ENCODE results near the gene PIK3CA. TPM values are rescaled to one million over a fixed set of nuclear protein-coding genes. Genes with fewer than 3 reads are reported as not detected.
"Not testable (repeated sequence)": the region's sequence is repeated elsewhere in the genome, so short reads cannot be mapped to it uniquely, and the experiment has no call there.

PIK3CA gene
- total RNA-seq, 1 experiment from 2014 or later, result 21.7 TPM

DNA sequence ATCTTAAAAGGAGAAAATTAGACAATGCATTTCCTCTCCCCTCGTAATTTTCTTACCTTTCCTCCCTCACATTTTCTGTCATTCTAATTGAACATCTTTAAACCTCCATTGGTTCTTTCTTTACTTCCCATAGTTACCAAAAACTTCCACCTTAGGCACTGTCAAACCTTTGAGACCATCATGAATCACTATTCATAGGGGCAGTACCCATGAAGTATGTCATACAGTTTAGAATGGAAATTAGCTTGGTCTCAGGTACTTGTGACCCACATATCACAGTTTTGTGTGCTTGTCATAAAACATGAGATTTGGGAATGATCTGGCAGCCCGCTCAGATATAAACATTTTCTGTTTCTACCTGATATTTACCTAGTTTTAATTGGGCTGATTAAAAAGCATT lies 52.6 kb downstream of the PIK3CA start:
- DNase-seq (ENCODE audit: low read depth), result no peak

DNA sequence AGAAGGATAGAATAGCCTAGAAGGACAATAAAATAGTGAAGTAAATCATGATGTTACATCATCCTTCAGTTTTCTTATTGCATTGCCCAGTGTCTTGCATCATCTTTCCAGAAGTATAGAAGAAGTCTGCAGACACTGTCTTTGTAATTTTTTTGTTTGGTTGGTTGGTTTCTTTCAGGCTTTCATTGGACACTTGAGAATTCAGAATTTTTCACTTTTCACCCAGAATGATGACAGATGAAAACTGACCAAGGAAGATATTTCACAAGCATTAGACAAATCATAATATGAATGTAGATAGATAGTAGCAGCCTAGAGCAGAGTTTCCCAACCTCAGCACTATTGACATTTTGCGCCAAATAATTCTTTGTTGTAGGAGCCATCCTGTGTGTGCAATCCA lies 67.4 kb downstream of the PIK3CA start:
- DNase-seq (ENCODE audit: low read depth), result not testable (repeated sequence)

DNA sequence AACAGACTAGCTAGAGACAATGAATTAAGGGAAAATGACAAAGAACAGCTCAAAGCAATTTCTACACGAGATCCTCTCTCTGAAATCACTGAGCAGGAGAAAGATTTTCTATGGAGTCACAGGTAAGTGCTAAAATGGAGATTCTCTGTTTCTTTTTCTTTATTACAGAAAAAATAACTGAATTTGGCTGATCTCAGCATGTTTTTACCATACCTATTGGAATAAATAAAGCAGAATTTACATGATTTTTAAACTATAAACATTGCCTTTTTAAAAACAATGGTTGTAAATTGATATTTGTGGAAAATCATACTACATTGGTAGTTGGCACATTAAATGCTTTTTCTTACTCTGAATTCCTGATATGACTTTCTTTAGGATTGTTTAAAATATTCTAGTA lies 70.1 kb downstream of the PIK3CA start:
- not testable (repeated sequence) for DNase-seq (ENCODE audit: low read depth)

DNA sequence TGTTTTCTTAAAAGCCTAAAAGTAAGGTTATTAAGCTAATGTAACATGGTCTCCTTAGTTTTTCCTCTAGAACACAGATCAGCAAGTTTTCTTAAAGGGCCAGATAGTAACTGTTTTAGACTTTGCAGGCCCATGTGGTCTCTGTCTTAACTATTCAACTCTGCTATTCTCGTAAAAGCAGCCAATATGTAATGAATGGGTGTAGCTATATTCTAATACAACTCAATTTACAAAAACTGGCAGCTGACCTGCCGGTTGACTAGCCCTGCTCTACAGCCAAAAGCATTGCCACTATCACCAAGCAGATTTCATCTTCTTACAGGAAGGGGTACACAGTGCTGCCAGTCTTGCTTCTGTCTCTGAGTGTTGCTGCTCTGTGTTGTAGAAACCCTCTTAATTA lies 75.4 kb downstream of the PIK3CA start:
- DNase-seq (ENCODE audit: low read depth), result no peak

DNA sequence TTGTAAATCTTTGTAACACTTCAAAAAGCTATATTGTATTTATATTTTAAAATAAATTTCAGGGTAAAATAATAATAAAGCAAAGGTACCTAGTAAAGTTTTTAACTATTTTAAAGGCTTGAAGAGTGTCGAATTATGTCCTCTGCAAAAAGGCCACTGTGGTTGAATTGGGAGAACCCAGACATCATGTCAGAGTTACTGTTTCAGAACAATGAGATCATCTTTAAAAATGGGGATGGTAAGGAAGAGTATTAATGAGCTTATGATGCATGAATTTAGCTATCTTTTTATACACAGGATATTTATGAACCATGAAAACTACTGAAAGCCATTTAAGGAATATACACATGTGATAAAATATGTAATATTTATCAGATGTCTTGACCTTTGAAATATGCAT lies 76.4 kb downstream of the PIK3CA start:
- DNase-seq (ENCODE audit: low read depth), result no peak

DNA sequence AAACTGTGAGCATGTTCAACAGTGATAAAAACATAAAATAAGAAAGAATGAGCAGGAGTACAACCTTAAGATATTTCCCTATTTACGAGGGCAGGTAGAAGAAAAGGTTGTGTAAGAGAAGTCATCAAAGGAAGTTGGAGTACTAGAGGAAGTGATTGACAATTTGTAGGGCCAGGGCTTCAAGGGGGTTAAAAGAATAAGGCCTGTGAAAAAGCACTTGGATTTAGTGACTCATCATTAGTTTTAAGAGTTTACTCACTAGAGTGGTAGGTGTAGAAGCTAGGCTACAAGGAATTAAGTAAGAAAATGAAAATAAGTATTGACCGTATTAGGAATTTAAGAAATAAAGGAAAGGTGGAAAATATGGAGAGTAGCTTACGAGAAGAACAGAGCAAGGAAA lies 79.2 kb downstream of the PIK3CA start:
- peak; percentile 51 for DNase-seq (ENCODE audit: low read depth)

DNA sequence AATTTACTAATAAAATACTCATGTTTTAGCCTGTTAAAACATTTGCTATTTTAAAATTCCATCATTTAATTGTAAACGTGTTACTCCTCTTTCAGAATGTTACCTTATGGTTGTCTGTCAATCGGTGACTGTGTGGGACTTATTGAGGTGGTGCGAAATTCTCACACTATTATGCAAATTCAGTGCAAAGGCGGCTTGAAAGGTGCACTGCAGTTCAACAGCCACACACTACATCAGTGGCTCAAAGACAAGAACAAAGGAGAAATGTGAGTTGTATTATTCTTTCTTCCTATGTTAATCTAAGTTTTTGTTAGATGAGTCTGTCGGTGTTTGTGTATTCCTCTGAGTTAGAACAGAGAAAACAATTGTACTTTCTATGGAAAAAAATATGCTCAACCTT lies 81.0 kb downstream of the PIK3CA start:
- DNase-seq (ENCODE audit: low read depth), result no peak

DNA sequence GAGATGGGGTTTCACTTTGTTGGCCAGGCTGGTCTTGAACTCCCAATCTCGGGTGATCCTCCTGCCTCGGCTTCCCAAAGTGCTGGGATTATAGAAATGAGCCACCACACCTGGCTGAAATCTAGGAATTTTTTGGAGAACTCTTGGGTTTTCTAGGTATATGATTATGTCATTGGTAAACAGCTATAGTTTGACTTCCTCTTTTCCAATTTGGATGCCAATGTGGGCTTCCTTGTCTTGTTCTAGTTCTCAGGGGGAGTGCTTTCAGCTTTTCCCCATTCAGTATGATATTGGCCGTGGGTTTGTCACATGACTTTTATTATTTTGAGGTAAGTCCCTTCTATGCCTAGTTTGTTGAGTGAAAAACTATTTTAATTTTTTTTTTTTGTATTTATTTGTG lies 84.9 kb downstream of the PIK3CA start:
- no peak for DNase-seq (ENCODE audit: low read depth)

DNA sequence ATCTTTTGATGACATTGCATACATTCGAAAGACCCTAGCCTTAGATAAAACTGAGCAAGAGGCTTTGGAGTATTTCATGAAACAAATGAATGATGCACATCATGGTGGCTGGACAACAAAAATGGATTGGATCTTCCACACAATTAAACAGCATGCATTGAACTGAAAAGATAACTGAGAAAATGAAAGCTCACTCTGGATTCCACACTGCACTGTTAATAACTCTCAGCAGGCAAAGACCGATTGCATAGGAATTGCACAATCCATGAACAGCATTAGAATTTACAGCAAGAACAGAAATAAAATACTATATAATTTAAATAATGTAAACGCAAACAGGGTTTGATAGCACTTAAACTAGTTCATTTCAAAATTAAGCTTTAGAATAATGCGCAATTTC lies 86.0 kb downstream of the PIK3CA start:
- no peak for DNase-seq (ENCODE audit: low read depth)

DNA sequence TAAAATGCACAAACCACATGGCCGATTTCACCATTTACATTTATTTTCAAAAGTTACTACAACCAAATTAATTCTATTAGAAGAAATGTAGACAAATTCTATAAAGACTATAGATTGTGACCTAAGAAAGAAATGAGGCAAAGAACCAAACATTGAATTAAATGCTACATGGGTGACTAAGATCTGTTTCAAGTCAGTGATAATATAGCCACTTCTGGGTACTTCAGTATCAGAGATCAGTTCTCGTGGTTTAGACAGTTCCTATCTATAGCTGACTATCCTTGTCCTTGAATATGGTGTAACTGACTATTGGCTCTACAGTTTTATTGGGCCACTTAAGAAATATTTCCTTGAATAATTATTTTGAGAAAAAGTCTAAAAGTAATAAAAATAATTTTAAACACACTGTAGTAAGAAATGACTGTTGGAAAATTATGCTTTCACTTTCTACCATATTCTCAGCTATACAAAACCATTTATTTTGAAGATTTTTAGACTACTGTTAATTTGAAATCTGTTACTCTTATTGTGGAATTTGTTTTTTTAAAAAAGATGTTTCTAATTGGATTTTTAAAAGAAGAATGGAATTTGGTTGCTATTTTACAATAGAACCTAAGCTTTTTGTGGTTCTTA lies 88.6 kb downstream of the PIK3CA start:
- no peak for DNase-seq (ENCODE audit: low read depth)

DNA sequence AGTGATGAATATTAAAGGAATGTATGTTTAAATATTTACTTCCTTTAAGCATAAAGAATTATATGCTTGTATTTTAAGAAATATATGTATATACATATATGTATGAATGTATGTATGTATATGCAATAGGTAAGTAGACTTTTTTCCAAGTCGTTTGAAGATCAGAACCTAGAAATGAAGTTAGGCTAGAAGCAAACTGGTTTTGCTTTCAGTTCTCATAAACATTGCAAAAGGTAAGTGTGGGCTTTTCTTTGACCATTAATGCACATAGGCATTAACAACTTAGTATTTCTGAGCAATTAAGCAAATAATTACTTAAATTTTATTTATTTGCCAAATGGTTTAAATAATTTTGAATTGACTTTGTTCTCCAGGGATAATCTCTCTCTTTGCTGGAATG lies 92.1 kb downstream of the PIK3CA start:
- DNase-seq (ENCODE audit: low read depth), result not testable (repeated sequence)

DNA sequence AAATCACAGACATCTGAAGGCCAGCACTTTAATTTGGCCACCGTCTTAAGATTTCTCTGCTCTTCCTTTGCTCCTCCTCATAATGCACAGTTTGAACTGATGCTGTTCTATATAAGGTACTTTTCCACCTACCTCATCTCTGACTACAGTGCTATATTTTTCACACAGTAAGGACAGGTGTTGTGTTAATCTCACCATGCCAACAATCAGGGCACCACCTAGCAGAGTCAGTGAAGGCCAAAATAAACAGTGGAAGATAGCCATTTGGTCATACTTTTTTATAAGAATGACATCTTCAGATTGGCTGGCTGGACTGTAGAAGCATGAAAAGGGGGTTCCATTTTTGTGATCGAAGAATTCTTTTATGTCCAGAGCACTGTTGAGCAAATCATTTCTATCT lies 94.7 kb downstream of the PIK3CA start:
- DNase-seq (ENCODE audit: low read depth), result not testable (repeated sequence)

DNA sequence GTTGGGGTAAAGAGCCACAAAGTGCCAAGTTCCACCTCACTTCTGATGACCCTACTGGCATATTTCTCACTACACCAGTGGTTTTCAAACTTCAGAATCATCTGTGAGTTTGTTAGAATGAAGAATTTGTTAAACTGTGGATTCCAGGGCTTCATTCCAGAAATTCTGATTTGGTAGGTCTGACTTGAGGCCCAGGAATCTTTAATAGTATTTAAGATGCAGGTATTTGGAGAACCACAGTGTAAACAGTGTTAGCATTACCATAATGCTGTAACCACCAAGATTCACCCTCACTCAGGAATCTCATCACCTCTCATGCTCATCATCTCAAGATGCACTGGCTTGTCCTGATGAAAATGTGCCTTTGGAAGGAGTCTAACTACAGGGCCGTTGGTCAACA lies 96.7 kb downstream of the PIK3CA start:
- peak; percentile 63 for DNase-seq (ENCODE audit: low read depth)

DNA sequence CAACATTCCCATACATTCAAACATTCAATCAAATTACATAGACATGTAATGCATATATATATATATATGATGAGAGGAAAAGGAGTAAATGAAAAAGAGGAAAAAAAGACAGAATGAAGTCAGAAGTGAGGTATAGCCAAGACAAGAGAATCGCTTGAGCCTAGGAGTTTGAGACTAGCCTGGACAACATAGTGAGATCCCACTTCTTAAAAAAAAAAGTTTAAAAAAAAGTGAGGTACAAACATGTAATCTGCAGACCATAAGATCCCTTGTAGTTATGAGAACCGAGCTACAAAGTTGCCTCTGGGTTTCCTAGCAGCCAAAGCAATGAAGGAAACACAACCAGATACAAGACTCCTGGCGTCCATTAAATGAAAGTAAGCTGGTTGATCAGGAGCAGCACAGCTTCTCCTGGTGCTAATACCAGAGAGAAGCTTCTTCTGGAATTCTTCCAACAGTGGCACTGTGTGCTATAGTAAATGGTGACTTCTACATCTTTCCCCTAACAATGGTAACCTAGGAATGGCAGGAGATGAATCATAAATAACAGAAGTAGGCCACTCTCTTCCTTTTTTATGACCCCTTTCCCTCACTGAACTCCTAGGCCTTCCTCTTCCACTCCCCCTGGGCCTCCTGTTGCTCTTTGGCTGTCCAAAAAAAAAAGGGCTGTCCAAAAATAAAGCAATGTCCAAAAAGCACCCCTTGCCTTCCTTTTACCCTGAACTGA lies 99.3 kb downstream of the PIK3CA start:
- peak; percentile 49 for DNase-seq (ENCODE audit: low read depth)

DNA sequence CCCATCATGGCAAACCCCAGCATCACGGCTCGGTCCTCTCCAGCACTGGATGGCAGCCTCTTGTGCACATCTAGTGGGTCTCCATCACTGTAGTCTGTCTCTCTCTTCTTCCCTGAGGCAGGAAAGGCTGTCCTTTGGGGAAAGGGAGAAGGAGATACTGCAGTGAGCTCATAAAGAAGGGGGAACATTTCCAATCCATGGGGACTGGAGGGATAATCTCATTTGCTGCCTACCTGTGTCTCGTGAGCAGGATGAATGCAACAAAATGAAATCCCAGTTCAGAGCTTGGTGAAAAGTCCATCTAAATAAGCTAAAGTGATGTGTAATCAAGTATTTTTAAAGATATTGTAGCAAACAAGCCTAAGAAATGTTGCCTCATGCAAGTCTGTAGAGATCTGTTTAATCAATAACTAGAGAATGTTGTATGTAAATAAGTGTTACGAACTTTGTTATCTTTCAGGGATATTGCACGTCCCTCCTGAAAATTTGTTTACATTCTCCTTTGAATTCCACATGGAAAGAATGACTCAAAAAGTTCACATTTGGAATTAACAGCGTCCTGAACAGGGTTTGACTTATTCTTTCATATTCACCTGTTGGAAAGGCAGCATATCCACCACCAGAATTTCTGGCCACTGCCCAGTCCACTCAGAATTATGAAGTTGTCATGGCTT lies 102.8 kb downstream of the PIK3CA start, which contains the start of gene KCNMB3:
Gene KCNMB3 (minus strand): TSS at position 312 of the 674 bp plus-strand sequence. CDS start 124 bp downstream, at position 188.
- DNase-seq (ENCODE audit: low read depth), result no peak

DNA sequence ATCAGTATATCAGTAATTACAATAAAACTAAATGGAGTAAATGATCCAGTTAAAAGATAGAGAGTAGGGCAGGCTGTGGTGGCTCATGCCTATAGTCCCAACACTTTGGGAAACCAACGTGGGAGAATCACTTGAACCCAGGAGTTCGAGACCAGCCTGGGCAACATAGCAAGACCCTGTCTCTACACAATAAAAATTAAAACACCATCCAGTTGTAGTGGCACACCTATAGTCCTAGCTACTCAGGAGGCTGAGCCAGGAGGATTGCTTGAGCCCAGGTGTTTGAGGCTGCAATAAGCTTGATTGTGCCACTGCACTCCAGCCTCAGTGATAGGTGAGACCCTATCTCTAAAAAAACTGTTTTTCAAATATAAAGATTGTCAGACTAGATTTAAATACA lies 108.7 kb downstream of the PIK3CA start:
- no peak for DNase-seq (ENCODE audit: low read depth)

DNA sequence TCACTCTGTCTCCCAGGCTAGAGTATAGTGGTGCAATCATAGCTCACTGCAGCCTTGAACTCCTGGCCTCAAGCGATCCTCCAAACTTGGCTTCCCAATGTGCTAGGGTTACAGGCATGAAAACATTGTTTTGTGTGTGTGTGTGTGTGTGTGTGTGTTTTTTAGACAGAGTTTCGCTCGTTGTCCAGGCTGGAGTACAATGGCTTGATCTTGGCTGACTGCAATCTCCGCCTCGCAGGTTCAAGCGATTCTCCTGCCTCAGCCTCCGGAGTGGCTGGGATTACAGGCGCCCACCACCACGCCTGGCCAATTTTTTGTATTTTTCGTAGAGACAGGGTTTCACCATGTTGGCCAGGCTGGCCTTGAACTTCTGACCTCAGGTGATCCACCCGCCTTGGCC lies 109.6 kb downstream of the PIK3CA start:
- DNase-seq (ENCODE audit: low read depth), result not testable (repeated sequence)

DNA sequence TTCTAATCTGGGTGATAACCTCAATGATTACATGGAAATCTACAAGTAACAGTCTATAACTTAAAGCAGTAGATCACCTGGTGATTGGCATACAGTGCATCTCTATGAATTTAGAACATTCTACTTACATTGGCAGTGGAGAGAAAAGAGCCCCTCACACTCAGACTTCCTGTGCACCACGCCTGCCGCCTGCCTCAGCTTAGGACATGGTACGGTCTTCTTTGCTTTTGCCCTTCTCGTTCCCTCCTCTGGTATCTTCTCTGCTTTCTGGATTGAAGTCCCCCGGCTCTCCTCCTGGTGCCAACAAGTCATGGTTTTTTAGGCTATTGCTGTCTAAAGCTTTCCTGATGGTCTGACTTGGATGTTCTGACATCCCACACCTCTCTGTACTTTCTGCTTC lies 110.7 kb downstream of the PIK3CA start:
- DNase-seq (ENCODE audit: low read depth), result no peak

DNA sequence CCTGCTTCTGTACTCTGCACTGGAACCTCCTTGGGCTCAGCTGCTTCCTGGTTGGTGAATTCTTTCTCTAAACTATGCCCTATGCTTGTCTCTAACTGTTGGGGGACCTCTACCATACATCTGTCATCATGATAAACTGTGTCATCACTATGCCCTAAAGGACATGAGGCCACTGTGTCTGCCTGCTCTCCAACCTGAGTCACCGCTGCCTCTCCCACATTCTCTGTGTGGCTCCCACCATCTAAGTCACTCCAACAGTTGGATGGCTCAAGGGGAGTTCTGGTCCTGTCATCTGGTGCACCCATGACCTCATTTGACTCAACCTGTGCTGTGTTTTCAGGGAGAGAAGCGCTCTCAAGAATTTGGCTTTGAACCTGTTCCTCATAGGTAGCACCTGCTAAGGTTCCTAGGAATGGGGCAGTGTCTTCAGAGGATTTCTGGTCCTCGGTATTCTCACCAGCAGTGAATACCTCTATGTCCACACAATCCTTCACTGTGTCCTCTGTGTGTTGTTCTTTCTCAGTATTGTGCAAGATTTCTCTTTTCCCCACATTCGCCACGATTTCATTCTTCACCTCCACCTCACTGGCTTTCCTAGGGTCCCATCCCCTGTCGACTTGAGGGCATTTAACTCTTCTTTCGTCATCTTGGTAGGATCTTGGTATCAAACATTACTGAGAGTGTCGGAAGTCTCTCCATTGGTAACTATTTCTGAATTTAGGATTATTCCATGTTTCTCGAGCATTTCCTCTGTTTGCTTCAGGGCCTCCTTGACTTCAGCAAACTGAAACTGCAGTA lies 112.0 kb downstream of the PIK3CA start:
- DNase-seq (ENCODE audit: low read depth), result peak; percentile 27

DNA sequence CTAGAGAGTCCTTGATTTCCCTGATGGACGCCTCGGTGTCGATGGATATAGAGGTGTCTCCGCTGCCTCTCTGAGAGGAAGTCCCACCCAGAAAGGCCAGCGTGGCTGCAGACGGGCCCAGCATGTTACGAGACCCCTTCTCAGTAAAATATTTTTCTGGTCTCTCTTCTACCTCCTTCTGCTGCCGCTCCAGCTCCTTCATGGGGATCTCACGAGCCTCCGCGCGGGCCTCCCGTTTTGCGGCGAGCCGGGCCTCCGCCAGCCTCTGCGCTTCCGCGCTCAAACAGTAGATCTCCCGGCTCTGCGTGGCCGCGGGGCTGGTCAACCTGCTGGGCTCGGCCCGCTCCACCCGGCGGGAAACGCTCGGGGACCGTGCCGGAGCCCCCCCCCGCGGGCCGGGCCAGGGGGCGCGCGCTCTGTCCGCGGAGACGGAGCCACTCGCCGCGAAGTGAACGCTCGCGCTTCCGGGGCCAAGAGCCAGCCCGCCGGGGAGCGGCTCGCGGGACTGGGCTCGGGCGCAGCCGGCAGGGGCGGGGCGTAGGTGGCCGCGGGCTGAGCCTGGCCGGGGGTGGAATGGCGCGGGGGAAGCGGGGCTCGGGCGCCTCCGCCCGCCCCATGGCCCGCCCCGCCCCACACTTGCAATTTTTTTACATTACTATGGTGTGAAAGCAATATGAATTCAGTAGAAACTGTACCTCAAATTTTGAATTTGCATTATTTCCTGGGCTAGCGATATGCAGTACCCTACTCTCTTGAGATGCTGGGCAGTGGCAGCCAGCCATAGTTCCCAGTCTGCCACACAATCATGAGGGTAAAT lies 113.0 kb downstream of the PIK3CA start:
- DNase-seq (ENCODE audit: low read depth), result peak; percentile 77

DNA sequence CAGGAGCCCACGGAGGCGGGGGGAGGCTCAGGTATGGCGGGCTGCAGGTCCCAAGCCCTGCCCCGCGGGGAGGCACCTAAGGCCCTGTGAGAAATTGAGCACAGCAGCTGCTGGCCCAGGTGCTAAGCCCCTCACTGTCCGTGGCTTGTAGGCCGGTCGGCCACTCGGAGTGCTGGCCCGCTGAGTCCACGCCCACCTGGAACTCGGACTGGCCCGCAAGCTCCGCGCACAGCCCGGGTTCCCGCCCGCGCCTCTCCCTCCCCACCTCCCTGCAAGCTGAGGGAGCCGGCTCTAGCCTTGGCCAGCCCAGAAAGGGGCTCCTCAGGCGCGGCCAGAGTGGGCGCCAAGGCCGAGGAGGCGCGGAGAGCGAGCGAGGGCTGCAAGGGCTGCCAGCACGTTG lies 115.0 kb downstream of the PIK3CA start:
- DNase-seq (ENCODE audit: low read depth), result no peak

Measured in M059J (cell line).